GM18511 (cell line): ENCODE data around the gene UTS2R.
"Not testable (repeated sequence)": the region's sequence is repeated elsewhere in the genome, so short reads cannot be mapped to it uniquely, and the experiment has no call there.

ENCODE experiments used
- ATAC-seq: cut with Tn5 transposase; IDR thresholded peaks from one replicate; pipeline ENCODE4 v1.9.1; 2021; ENCODE audit warnings: mild to moderate bottlenecking, moderate library complexity; ENCODE audit not compliant: unreplicated experiment

Gene UTS2R

GRCh38 chr17:82374626-82375331 lies 3.2 kb downstream of the UTS2R start:
- no peak for ATAC-seq

- ATAC-seq: no peak
Measured at GRCh38 chr17:82375359-82376041, 3.9 kb downstream of the UTS2R start.

- ATAC-seq: no peak
Measured at GRCh38 chr17:82376042-82376730, 4.6 kb downstream of the UTS2R start.

- not testable (repeated sequence) for ATAC-seq
Measured at GRCh38 chr17:82377294-82377693, 5.7 kb downstream of the UTS2R start.

- no peak for ATAC-seq
Measured at GRCh38 chr17:82377924-82378740, 6.6 kb downstream of the UTS2R start.

GRCh38 chr17:82378741-82379021 lies 7.1 kb downstream of the UTS2R start:
- no peak for ATAC-seq

- no peak for ATAC-seq
Measured at GRCh38 chr17:82380860-82381702, 9.5 kb downstream of the UTS2R start.

- ATAC-seq: not testable (repeated sequence)
Measured at GRCh38 chr17:82381703-82382009, 10.1 kb downstream of the UTS2R start.

GRCh38 chr17:82382220-82382932 lies 10.8 kb downstream of the UTS2R start:
- ATAC-seq: not testable (repeated sequence)

- no peak for ATAC-seq
Measured at GRCh38 chr17:82382933-82383255, 11.3 kb downstream of the UTS2R start.

- no peak for ATAC-seq
Measured at GRCh38 chr17:82383411-82383810, 11.8 kb downstream of the UTS2R start.

- ATAC-seq: no peak
Measured at GRCh38 chr17:82384051-82384729, 12.6 kb downstream of the UTS2R start.

GRCh38 chr17:82384730-82385481 lies 13.3 kb downstream of the UTS2R start:
- no peak for ATAC-seq

- ATAC-seq: no peak
Measured at GRCh38 chr17:82385559-82386254, 14.1 kb downstream of the UTS2R start.

GRCh38 chr17:82386255-82386831 lies 14.8 kb downstream of the UTS2R start:
- no peak for ATAC-seq

GRCh38 chr17:82386881-82387704 lies 15.5 kb downstream of the UTS2R start:
- ATAC-seq: no peak

GRCh38 chr17:82387705-82388106 lies 16.1 kb downstream of the UTS2R start:
- ATAC-seq: no peak
